ENCODE measurements around the gene SGCA.

GRCh38 chr17:50194934-50195865 is 29.4 kb downstream of the SGCA start:
- no peak for TF ChIP-seq EZH2phosphoT487 (IDR thresholded peaks at IDR 0.05; ENCODE audit: borderline replicate concordance, low read depth, low read length)
- TF ChIP-seq CTCF (conservative IDR thresholded peaks at IDR 0.05; ENCODE audit: low read length): no peak; the same call in 1 of the 2 replicates
